ENCODE measurements around the gene EFCAB14. TPM values are rescaled to one million over a fixed set of nuclear protein-coding genes. Genes with fewer than 3 reads are reported as not detected.

EFCAB14 gene
- total RNA-seq, 1 donor from 2014 or later: 44.7 TPM

DNA sequence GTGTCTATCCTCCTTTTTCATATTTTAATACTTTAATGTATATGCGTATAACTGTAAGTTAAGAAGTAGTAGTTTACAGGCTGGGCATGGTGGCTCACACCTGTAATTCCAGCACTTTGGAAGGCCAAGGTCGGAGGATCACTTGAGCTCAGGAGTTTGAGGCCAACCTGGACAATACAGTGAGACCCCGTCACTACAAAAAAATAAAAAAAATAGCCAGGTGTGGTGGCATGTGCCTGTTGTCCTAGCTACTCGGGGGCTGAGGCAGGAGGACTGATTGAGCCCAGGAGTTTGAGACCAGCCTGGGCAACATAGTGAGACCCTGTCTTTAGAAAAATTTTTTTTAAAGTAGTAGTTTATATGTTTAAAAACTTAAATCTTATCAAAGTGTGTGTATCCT lies 73.1 kb downstream of the EFCAB14 start:
- no peaks in the 10 kb centered on the region for H3K4me1 ChIP-seq
- H3K27me3 ChIP-seq: no peaks in the 10 kb centered on the region
- no peak overlapping the region for H3K9ac ChIP-seq
- no peak overlapping the region for H3K27ac ChIP-seq
- Mint-ChIP-seq H3K4me1 (no peaks in the 10 kb centered on the region), H3K4me3 (no peak overlapping the region), H3K27ac (no peak overlapping the region), H3K36me3 (peaks cover 45% of the 10 kb centered on the region), H3K27me3 (ENCODE audit: insufficient read depth, low read depth) (peaks cover 3% of the 10 kb centered on the region), H3K9me3 (peaks cover 22% of the 10 kb centered on the region)
- no peak overlapping the region for H3K4me2 ChIP-seq
- no peak overlapping the region for H2AFZ ChIP-seq (replicated peaks)
- H3K9me3 ChIP-seq (ENCODE audit: low read depth): no peaks in the 10 kb centered on the region
- H3K79me2 ChIP-seq (ENCODE audit: low read depth): no peaks in the 10 kb centered on the region
- no peaks in the 10 kb centered on the region for H3F3A ChIP-seq (ENCODE audit: low read depth)
- TF ChIP-seq EZH2 (IDR thresholded peaks at IDR 0.05) (no peak), EZH2phosphoT487 (IDR thresholded peaks at IDR 0.05) (no peak)
- no peak for DNase-seq (ENCODE audit: low spot score)
- H3K36me3 ChIP-seq: peaks cover 15% of the 10 kb centered on the region
- H4K20me1 ChIP-seq (ENCODE audit: low read depth): no peaks in the 10 kb centered on the region
- H3K4me3 ChIP-seq: no peak overlapping the region

- Histone ChIP-seq H2AFZ (replicated peaks) (no peak overlapping the region), H4K20me1 (ENCODE audit: low read depth) (no peaks in the 10 kb centered on the region), H3K9me3 (ENCODE audit: low read depth) (no peaks in the 10 kb centered on the region), H3K4me3 (no peak overlapping the region), H3K36me3 (no peaks in the 10 kb centered on the region), H3K4me1 (no peaks in the 10 kb centered on the region), H3K9ac (no peak overlapping the region), H3K27me3 (no peaks in the 10 kb centered on the region), H3K4me2 (no peak overlapping the region), H3K79me2 (ENCODE audit: low read depth) (no peaks in the 10 kb centered on the region), H3K27ac (no peak overlapping the region), H3F3A (ENCODE audit: low read depth) (no peaks in the 10 kb centered on the region)
- TF ChIP-seq, protein P1, sequence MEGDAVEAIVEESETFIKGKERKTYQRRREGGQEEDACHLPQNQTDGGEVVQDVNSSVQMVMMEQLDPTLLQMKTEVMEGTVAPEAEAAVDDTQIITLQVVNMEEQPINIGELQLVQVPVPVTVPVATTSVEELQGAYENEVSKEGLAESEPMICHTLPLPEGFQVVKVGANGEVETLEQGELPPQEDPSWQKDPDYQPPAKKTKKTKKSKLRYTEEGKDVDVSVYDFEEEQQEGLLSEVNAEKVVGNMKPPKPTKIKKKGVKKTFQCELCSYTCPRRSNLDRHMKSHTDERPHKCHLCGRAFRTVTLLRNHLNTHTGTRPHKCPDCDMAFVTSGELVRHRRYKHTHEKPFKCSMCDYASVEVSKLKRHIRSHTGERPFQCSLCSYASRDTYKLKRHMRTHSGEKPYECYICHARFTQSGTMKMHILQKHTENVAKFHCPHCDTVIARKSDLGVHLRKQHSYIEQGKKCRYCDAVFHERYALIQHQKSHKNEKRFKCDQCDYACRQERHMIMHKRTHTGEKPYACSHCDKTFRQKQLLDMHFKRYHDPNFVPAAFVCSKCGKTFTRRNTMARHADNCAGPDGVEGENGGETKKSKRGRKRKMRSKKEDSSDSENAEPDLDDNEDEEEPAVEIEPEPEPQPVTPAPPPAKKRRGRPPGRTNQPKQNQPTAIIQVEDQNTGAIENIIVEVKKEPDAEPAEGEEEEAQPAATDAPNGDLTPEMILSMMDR (IDR thresholded peaks at IDR 0.05): no peak
- TF ChIP-seq EZH2phosphoT487 (IDR thresholded peaks at IDR 0.05) (no peak), EZH2 (IDR thresholded peaks at IDR 0.05) (no peak)
- peaks cover 27% of the 10 kb centered on the region for H3K36me3 Mint-ChIP-seq
- H3K27ac Mint-ChIP-seq: no peak overlapping the region
- no peak for DNase-seq (ENCODE audit: low spot score)
- H3K9me3 Mint-ChIP-seq: peaks cover under 1% of the 10 kb centered on the region
- no peak overlapping the region for H3K4me3 Mint-ChIP-seq
- no peaks in the 10 kb centered on the region for H3K4me1 Mint-ChIP-seq
- H3K27me3 Mint-ChIP-seq (ENCODE audit: insufficient read depth, low read depth): peaks cover 2% of the 10 kb centered on the region
These were observed 75.5 kb downstream of the EFCAB14 start for GRCh38 chr1:46643368-46643775.

- Histone ChIP-seq H3K36me3 (no peaks in the 10 kb centered on the region), H2AFZ (replicated peaks) (no peak overlapping the region), H3F3A (ENCODE audit: low read depth) (no peaks in the 10 kb centered on the region), H3K4me3 (no peak overlapping the region), H3K4me2 (no peak overlapping the region), H3K27ac (no peak overlapping the region), H3K9me3 (ENCODE audit: low read depth) (no peaks in the 10 kb centered on the region), H3K9ac (no peak overlapping the region), H3K27me3 (no peaks in the 10 kb centered on the region), H3K79me2 (ENCODE audit: low read depth) (no peaks in the 10 kb centered on the region), H3K4me1 (no peaks in the 10 kb centered on the region), H4K20me1 (ENCODE audit: low read depth) (no peaks in the 10 kb centered on the region)
- Mint-ChIP-seq H3K4me1 (no peaks in the 10 kb centered on the region), H3K9me3 (no peaks in the 10 kb centered on the region), H3K36me3 (peaks cover 21% of the 10 kb centered on the region), H3K27ac (no peak overlapping the region), H3K27me3 (ENCODE audit: insufficient read depth, low read depth) (peaks cover 2% of the 10 kb centered on the region), H3K4me3 (no peak overlapping the region)
- DNase-seq (ENCODE audit: low spot score): no peak
- TF ChIP-seq, protein P1 (IDR thresholded peaks at IDR 0.05): no peak
- no peak for TF ChIP-seq EZH2 (IDR thresholded peaks at IDR 0.05)
- TF ChIP-seq EZH2phosphoT487 (IDR thresholded peaks at IDR 0.05): no peak
These were observed 76.7 kb downstream of the EFCAB14 start for GRCh38 chr1:46642115-46642680.

DNA sequence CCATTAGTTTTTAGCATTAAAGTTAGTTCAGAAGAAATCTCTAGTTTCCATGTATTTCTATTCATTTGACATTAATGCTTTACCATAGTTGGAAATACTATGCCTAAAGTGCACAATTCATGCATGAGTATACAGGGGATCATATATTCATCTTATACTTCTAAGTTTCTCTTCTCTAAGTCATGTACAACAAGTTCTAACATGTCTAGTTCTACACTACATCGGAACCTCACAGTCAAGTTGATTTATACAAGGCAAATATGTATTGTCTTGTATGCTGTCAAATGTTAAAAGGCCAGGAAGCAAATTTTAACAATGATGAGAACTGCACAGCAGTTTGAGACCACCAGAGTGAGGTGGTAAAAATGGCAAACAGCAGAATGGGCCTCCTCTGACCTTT lies 79.4 kb downstream of the EFCAB14 start:
- no peaks in the 10 kb centered on the region for H3K79me2 ChIP-seq (ENCODE audit: low read depth)
- H3K27me3 Mint-ChIP-seq (ENCODE audit: insufficient read depth, low read depth): no peaks in the 10 kb centered on the region
- no peaks in the 10 kb centered on the region for H3K9me3 ChIP-seq (ENCODE audit: low read depth)
- H3K4me1 Mint-ChIP-seq: no peaks in the 10 kb centered on the region
- H3K27ac ChIP-seq: no peak overlapping the region
- H2AFZ ChIP-seq (replicated peaks): no peak overlapping the region
- H3K4me2 ChIP-seq: no peak overlapping the region
- H3F3A ChIP-seq (ENCODE audit: low read depth): no peaks in the 10 kb centered on the region
- H3K27ac Mint-ChIP-seq: no peak overlapping the region
- DNase-seq (ENCODE audit: low spot score): no peak
- no peak overlapping the region for H3K4me3 Mint-ChIP-seq
- H3K27me3 ChIP-seq: no peaks in the 10 kb centered on the region
- no peaks in the 10 kb centered on the region for H3K36me3 ChIP-seq
- no peaks in the 10 kb centered on the region for H4K20me1 ChIP-seq (ENCODE audit: low read depth)
- no peak overlapping the region for H3K9ac ChIP-seq
- TF ChIP-seq EZH2phosphoT487 (IDR thresholded peaks at IDR 0.05): no peak
- no peak for TF ChIP-seq EZH2 (IDR thresholded peaks at IDR 0.05)
- TF ChIP-seq, protein P1 (IDR thresholded peaks at IDR 0.05): no peak
- H3K4me3 ChIP-seq: no peak overlapping the region
- H3K9me3 Mint-ChIP-seq: no peaks in the 10 kb centered on the region
- no peaks in the 10 kb centered on the region for H3K4me1 ChIP-seq
- H3K36me3 Mint-ChIP-seq: peaks cover 20% of the 10 kb centered on the region
